ENCODE data around the gene GALNT2.

Gene GALNT2

DNA sequence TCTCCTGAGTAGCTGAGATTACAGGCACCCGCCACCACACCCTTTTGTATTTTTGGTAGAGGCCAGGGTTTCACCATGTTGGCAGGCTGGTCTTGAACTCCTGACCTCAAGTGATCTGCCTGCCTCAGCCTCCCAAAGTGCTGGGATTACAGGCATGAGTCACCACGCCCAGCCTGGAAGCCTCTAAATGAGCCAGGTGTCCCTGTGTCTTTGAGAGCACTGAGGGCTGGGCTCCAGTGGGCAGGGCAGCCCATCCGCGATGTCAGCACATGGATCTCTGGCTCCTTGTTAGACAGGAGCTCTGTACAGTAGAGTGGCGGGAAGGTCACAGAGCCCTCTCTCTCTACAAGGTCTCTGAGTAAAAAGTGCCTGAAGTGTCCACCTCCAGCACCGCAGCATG, 234.8 kb downstream of the GALNT2 start:
- H3K27me3 ChIP-seq (ENCODE audit: insufficient read depth, low read length) = no peaks in the 10 kb centered on the region
- no peak overlapping the region for H2AFZ ChIP-seq (ENCODE audit: low read length, unreplicated experiment)
- no peak overlapping the region for H3K4me3 ChIP-seq (ENCODE audit: low read depth, low read length)
- H3K36me3 ChIP-seq (ENCODE audit: insufficient read depth, low read length) = no peaks in the 10 kb centered on the region
- H3K4me1 ChIP-seq (ENCODE audit: control insufficient read depth, insufficient read depth, low read length, unreplicated experiment) = peaks cover 13% of the 10 kb centered on the region
- H3K27ac ChIP-seq (ENCODE audit: low read depth, low read length) = no peak overlapping the region
- H3K79me2 ChIP-seq (ENCODE audit: control insufficient read depth, insufficient read depth, low read length, unreplicated experiment) = no peaks in the 10 kb centered on the region

- no peak overlapping the region for H3K27ac ChIP-seq (ENCODE audit: low read depth, low read length)
- no peaks in the 10 kb centered on the region for H3K36me3 ChIP-seq (ENCODE audit: insufficient read depth, low read length)
- H3K27me3 ChIP-seq (ENCODE audit: insufficient read depth, low read length) = no peaks in the 10 kb centered on the region
- H3K4me1 ChIP-seq (ENCODE audit: control insufficient read depth, insufficient read depth, low read length, unreplicated experiment) = peaks cover 22% of the 10 kb centered on the region
- no peak overlapping the region for H2AFZ ChIP-seq (ENCODE audit: low read length, unreplicated experiment)
- H3K4me3 ChIP-seq (ENCODE audit: low read depth, low read length) = no peak overlapping the region
- H3K79me2 ChIP-seq (ENCODE audit: control insufficient read depth, insufficient read depth, low read length, unreplicated experiment) = no peaks in the 10 kb centered on the region
Observed at GRCh38 chr1:230303069-230303468, 236.0 kb downstream of the GALNT2 start.

DNA sequence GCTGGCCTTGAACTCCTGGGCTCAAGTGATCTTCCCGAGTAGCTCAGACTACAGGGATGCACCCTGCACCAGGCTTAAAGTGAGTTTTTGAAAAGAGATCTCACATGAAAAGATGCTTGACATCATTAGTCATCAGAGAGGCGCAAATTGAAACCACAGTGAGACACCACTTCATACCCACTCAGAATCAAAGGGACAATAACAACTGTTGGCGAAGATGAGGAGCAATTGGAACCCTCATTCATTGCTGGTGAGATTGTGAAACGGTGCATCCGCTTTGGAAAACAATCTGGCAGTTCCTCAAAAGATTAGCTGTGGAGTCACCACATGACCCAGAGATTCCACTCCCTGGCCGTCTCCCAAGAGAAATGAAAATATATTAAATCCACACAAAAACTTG, 236.8 kb downstream of the GALNT2 start:
- no peaks in the 10 kb centered on the region for H3K27me3 ChIP-seq (ENCODE audit: insufficient read depth, low read length)
- H2AFZ ChIP-seq (ENCODE audit: low read length, unreplicated experiment) = no peak overlapping the region
- H3K4me3 ChIP-seq (ENCODE audit: low read depth, low read length) = no peak overlapping the region
- no peaks in the 10 kb centered on the region for H3K79me2 ChIP-seq (ENCODE audit: control insufficient read depth, insufficient read depth, low read length, unreplicated experiment)
- H3K4me1 ChIP-seq (ENCODE audit: control insufficient read depth, insufficient read depth, low read length, unreplicated experiment) = peaks cover 26% of the 10 kb centered on the region
- no peaks in the 10 kb centered on the region for H3K36me3 ChIP-seq (ENCODE audit: insufficient read depth, low read length)
- peak overlapping the region; percentile 39; the same call in 1 of the 2 replicates for H3K27ac ChIP-seq (ENCODE audit: low read depth, low read length)

GRCh38 chr1:230306169-230306568, 239.1 kb downstream of the GALNT2 start:
- no peak overlapping the region for H3K4me3 ChIP-seq (ENCODE audit: low read depth, low read length)
- peaks cover 26% of the 10 kb centered on the region for H3K4me1 ChIP-seq (ENCODE audit: control insufficient read depth, insufficient read depth, low read length, unreplicated experiment)
- H3K27ac ChIP-seq (ENCODE audit: low read depth, low read length) = no peak overlapping the region
- H3K79me2 ChIP-seq (ENCODE audit: control insufficient read depth, insufficient read depth, low read length, unreplicated experiment) = no peaks in the 10 kb centered on the region
- no peak overlapping the region for H2AFZ ChIP-seq (ENCODE audit: low read length, unreplicated experiment)
- no peaks in the 10 kb centered on the region for H3K27me3 ChIP-seq (ENCODE audit: insufficient read depth, low read length)
- no peaks in the 10 kb centered on the region for H3K36me3 ChIP-seq (ENCODE audit: insufficient read depth, low read length)

GRCh38 chr1:230307213-230307612, 240.2 kb downstream of the GALNT2 start:
- H3K36me3 ChIP-seq (ENCODE audit: insufficient read depth, low read length) = no peaks in the 10 kb centered on the region
- peaks cover 4% of the 10 kb centered on the region; the same call in 1 of the 2 replicates for H3K27me3 ChIP-seq (ENCODE audit: insufficient read depth, low read length)
- H2AFZ ChIP-seq (ENCODE audit: low read length, unreplicated experiment) = no peak overlapping the region
- peaks cover 26% of the 10 kb centered on the region for H3K4me1 ChIP-seq (ENCODE audit: control insufficient read depth, insufficient read depth, low read length, unreplicated experiment)
- no peak overlapping the region for H3K4me3 ChIP-seq (ENCODE audit: low read depth, low read length)
- no peaks in the 10 kb centered on the region for H3K79me2 ChIP-seq (ENCODE audit: control insufficient read depth, insufficient read depth, low read length, unreplicated experiment)
- H3K27ac ChIP-seq (ENCODE audit: low read depth, low read length) = no peak overlapping the region

DNA sequence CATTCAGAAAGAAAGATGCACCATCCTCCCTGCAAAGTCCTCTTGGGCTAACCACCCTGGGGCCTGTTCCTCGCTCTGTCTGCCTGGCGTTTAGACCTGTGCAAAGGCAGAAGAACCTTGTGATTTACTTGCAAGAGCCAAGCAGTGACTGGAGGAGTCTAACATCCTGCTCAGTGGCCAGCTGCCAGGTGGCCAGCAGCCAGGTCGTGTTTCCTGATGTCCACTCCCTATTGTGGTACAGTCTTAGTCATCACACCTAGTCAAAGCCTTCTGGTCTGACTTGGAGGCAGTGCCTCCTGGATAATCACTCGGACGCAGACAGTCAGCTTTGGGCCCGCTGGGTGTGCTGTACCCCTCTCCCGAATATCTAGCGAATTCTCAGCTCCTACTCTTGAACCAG, 241.0 kb downstream of the GALNT2 start:
- Histone ChIP-seq H3K79me2 (ENCODE audit: control insufficient read depth, insufficient read depth, low read length, unreplicated experiment) (no peaks in the 10 kb centered on the region), H2AFZ (ENCODE audit: low read length, unreplicated experiment) (no peak overlapping the region), H3K4me3 (ENCODE audit: low read depth, low read length) (no peak overlapping the region), H3K4me1 (ENCODE audit: control insufficient read depth, insufficient read depth, low read length, unreplicated experiment) (peaks cover 26% of the 10 kb centered on the region), H3K27me3 (ENCODE audit: insufficient read depth, low read length) (peaks cover 8% of the 10 kb centered on the region; the same call in 1 of the 2 replicates), H3K36me3 (ENCODE audit: insufficient read depth, low read length) (no peaks in the 10 kb centered on the region), H3K27ac (ENCODE audit: low read depth, low read length) (no peak overlapping the region)

DNA sequence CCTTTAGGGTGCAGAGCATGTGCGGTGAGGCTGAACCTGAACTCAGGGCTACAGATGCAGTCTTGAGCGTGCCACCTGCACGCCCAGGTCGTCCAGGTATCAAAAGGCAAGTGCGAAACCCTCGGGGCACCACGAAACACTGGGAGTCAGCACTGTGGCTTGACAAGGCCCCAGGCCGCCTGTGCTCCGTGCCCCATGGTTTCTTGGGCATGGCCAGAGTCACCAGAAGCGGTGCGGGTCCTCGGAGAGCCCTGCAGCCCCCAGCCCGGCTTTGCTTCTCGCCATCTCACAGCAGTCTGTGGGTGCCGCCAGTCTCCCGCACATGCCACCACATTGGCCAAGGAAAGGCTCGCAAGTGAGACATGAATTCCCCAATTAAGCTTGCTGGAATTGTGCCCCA, 241.8 kb downstream of the GALNT2 start:
- Histone ChIP-seq H3K27me3 (ENCODE audit: insufficient read depth, low read length) (peaks cover 16% of the 10 kb centered on the region), H3K4me1 (ENCODE audit: control insufficient read depth, insufficient read depth, low read length, unreplicated experiment) (peaks cover 19% of the 10 kb centered on the region), H2AFZ (ENCODE audit: low read length, unreplicated experiment) (no peak overlapping the region), H3K4me3 (ENCODE audit: low read depth, low read length) (no peak overlapping the region), H3K36me3 (ENCODE audit: insufficient read depth, low read length) (no peaks in the 10 kb centered on the region), H3K27ac (ENCODE audit: low read depth, low read length) (no peak overlapping the region), H3K79me2 (ENCODE audit: control insufficient read depth, insufficient read depth, low read length, unreplicated experiment) (no peaks in the 10 kb centered on the region)

GRCh38 chr1:230309646-230310177, 242.7 kb downstream of the GALNT2 start:
- no peaks in the 10 kb centered on the region for H3K79me2 ChIP-seq (ENCODE audit: control insufficient read depth, insufficient read depth, low read length, unreplicated experiment)
- H2AFZ ChIP-seq (ENCODE audit: low read length, unreplicated experiment) = no peak overlapping the region
- H3K4me3 ChIP-seq (ENCODE audit: low read depth, low read length) = no peak overlapping the region
- H3K27ac ChIP-seq (ENCODE audit: low read depth, low read length) = no peak overlapping the region
- no peaks in the 10 kb centered on the region for H3K36me3 ChIP-seq (ENCODE audit: insufficient read depth, low read length)
- H3K27me3 ChIP-seq (ENCODE audit: insufficient read depth, low read length) = peaks cover 19% of the 10 kb centered on the region
- H3K4me1 ChIP-seq (ENCODE audit: control insufficient read depth, insufficient read depth, low read length, unreplicated experiment) = peaks cover 13% of the 10 kb centered on the region

GRCh38 chr1:230310381-230311163, 243.5 kb downstream of the GALNT2 start:
- Histone ChIP-seq H2AFZ (ENCODE audit: low read length, unreplicated experiment) (no peak overlapping the region), H3K36me3 (ENCODE audit: insufficient read depth, low read length) (no peaks in the 10 kb centered on the region), H3K27ac (ENCODE audit: low read depth, low read length) (no peak overlapping the region), H3K4me1 (ENCODE audit: control insufficient read depth, insufficient read depth, low read length, unreplicated experiment) (peaks cover 13% of the 10 kb centered on the region), H3K79me2 (ENCODE audit: control insufficient read depth, insufficient read depth, low read length, unreplicated experiment) (no peaks in the 10 kb centered on the region), H3K27me3 (ENCODE audit: insufficient read depth, low read length) (peaks cover 21% of the 10 kb centered on the region), H3K4me3 (ENCODE audit: low read depth, low read length) (no peak overlapping the region)

DNA sequence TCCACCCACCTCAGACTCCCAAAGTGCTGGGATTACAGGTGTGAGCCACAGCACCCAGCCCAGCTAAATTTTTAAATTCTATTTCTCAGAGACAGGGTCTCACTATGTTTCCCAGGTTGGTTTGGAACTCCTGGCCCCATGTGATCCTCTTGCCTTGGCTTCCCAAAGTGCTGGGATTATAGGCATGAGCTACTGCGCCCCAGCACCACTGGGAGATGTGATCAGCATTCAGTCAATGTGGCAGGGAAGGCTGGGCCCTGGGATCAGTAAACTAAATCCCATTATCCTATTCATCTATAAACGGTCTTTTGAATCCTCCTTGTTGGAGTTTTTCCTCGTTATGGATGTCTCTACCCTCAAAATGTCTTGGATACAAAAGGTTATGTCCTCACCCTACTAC, 245.6 kb downstream of the GALNT2 start:
- Histone ChIP-seq H3K4me1 (ENCODE audit: control insufficient read depth, insufficient read depth, low read length, unreplicated experiment) (peaks cover 8% of the 10 kb centered on the region), H2AFZ (ENCODE audit: low read length, unreplicated experiment) (no peak overlapping the region)

More for the DNA sequence above, 245.6 kb downstream of the GALNT2 start:
- Histone ChIP-seq H3K36me3 (ENCODE audit: insufficient read depth, low read length) (no peaks in the 10 kb centered on the region), H3K79me2 (ENCODE audit: control insufficient read depth, insufficient read depth, low read length, unreplicated experiment) (no peaks in the 10 kb centered on the region), H3K4me3 (ENCODE audit: low read depth, low read length) (no peak overlapping the region), H3K27me3 (ENCODE audit: insufficient read depth, low read length) (peaks cover 21% of the 10 kb centered on the region), H3K27ac (ENCODE audit: low read depth, low read length) (no peak overlapping the region)
